Mammary microvascular endothelial cell (primary cell): ENCODE results near the gene ASB9. TPM values are rescaled to one million over a fixed set of nuclear protein-coding genes. Genes with fewer than 3 reads are reported as not detected.

Experiments used
- total RNA-seq: library from RNA; depleted of rRNA; stranded (reverse); fragments of >200 nt; gene quantifications from 2 replicates; pipeline ENCODE4 v1.2.3, GENCODE V29; 2015

The ASB9 gene, protein sequence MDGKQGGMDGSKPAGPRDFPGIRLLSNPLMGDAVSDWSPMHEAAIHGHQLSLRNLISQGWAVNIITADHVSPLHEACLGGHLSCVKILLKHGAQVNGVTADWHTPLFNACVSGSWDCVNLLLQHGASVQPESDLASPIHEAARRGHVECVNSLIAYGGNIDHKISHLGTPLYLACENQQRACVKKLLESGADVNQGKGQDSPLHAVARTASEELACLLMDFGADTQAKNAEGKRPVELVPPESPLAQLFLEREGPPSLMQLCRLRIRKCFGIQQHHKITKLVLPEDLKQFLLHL
- 24.5 and 27.0 TPM in 2 replicates for total RNA-seq

DNA sequence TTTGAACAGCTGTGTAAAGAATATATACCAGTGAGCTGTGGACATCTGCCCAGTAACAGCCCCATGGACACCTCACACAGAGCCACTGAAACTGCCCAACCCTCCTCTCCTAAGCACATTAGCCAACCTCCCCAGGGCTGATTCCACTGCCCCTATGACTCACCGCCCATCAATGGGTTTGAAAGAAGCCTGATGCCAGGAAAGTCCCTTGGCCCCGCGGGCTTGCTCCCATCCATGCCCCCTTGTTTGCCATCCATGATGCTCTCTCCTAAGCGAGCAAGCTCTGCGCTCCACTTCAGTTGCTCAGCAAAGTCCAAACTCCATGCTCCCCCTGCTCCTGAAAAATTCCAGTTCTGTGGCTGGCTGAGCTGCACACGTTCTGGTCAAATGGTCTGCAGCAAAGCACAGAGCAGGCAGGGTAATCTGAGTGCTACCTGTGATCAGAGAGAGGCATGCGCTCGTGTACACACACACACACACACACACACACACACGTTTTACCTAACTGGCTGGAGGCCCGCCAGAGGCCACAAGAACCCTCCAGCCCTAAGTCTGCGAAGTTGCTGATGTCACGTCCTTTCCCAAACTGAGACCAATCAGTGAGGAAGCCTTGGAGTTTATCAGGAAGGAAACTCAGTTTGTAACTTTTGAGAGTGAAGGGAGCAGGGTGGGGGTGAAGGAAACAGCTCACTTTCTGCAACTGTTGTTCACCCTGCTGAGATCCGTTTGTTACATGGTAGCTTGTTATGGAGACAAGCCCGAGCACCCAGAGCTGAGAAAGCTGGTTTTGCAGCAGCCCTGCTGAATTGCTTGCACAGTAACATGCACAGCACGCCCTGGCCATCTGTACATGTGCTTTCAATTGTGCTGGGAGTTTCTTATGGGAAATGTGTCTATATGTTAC lies at the start of gene ASB9:
Gene ASB9 (minus strand): TSS at position 466 of the 904 bp plus-strand sequence. CDS start 209 bp downstream, at position 257.

DNA sequence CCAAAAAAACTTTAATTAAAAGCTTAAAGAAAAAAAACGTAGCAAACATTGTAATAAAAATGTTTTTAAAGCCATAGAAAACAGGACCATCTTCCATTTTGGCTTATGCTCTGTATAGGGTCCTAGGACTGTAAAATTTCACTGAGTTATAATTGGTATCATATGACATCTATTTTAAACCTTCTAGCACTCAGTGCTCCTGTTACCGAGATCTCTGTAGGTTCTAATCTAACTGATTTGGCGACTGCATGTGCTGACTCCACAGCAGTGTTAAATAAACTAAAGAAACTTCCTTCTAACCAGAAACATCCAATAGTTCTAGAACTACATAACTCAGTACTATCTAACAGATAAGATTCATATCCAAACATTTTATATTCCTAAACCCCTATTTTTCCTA lies 45.6 kb upstream of the ASB9 start, which contains the start of gene ASB11:
Gene ASB11 (minus strand): TSS at position 132 of the 400 bp plus-strand sequence. CDS start 35 bp downstream, at position 97.

Other genes with a start within 250 kb of the ASB9 start
- gene ASB11, start 45.6 kb upstream of the ASB9 start, total RNA-seq, result not detected in 2 replicates
- 6.3 and 6.8 TPM in 2 replicates for gene PIGA, start 65.4 kb upstream of the ASB9 start, total RNA-seq
- 0.07 and 0.34 TPM in 2 replicates for gene VEGFD, start 114.3 kb upstream of the ASB9 start, total RNA-seq
- gene PIR, start 223.2 kb upstream of the ASB9 start, total RNA-seq, result 53.2 and 53.5 TPM in 2 replicates
- 13.5 and 14.0 TPM in 2 replicates for gene BMX, start 230.7 kb upstream of the ASB9 start, total RNA-seq